Lower leg skin (tissue), 4 donors: ENCODE results near the gene NKX6-2. TPM values are rescaled to one million over a fixed set of nuclear protein-coding genes. Genes with fewer than 3 reads are reported as not detected.

Source experiments
- DNase-seq, 2 donors: peaks; one replicate each; pipeline ENCODE4 v3.0.0-alpha.2; 2019; ENCODE audit warnings: low spot score in 2 of 2
- H3K4me3 ChIP-seq: fragments of 200-600 bp; sonication (generic); 2 replicates; pipeline ENCODE4 v1.5.1; 2017; ENCODE audit warnings: mild to moderate bottlenecking, low read depth; ENCODE audit not compliant: poor library complexity, severe bottlenecking
- CTCF ChIP-seq, 3 donors: fragments of 450-650 bp; IDR thresholded peaks; one replicate each; pipeline ENCODE4 v1.5.1; 2016; ENCODE audit warnings: antibody characterized with exemption in 3 of 3, mild to moderate bottlenecking in 3 of 3, moderate library complexity in 2 of 3
- POLR2A ChIP-seq, 2 donors: fragments of 450-650 bp; IDR thresholded peaks; one replicate each; pipeline ENCODE4 v1.6.1; 2016 to 2017; ENCODE audit warnings: antibody characterized with exemption in 2 of 2, mild to moderate bottlenecking in 1 of 2, moderate library complexity in 1 of 2
- WGBS, 2 donors: methylation state at CpG; one replicate each; pipeline ENCODE4 v1.1.5; 2018; 5-methylcytosine and 5-hydroxymethylcytosine counted together
- intact Hi-C: fragments of 100-400 bp; cut with DNase I; formaldehyde crosslinking; loops from one replicate; pipeline ENCODE4 v1.15.0; 2023; ENCODE audit warnings: low total_unique reads
- total RNA-seq, 4 donors: library from RNA; depleted of rRNA; stranded (reverse); fragments of >200 nt; gene quantifications; one replicate each; pipeline ENCODE4 v1.1.0, GENCODE V29; 2016

NKX6-2 gene
- total RNA-seq, 4 donors from 2014 or later, result not detected

GRCh38 chr10:132742837-132743194 is 43.1 kb downstream of the NKX6-2 start:
- H3K4me3 ChIP-seq, result no peak overlapping the region
- no peak for DNase-seq
- intact Hi-C loops, result no loop called here
- TF ChIP-seq CTCF (IDR thresholded peaks at IDR 0.05) (no peak), POLR2A (IDR thresholded peaks at IDR 0.05) (no peak)
- 86 to 89% methylated on average over 12 of the region's 12 CpGs for WGBS, 2 donors

- WGBS, 2 donors, result 87 to 88% methylated on average over 22 to 27 of the region's 27 CpGs
- TF ChIP-seq POLR2A (IDR thresholded peaks at IDR 0.05) (no peak), CTCF (IDR thresholded peaks at IDR 0.05) (no peak)
- H3K4me3 ChIP-seq, result no peak overlapping the region
- intact Hi-C loops, result no loop called here
- no peak for DNase-seq
These were observed 43.6 kb downstream of the NKX6-2 start for GRCh38 chr10:132742167-132742836.

- DNase-seq, result no peak
- intact Hi-C loops, result no loop called here
- WGBS, 2 donors, result 86 to 95% methylated on average over 6 of the region's 6 CpGs
- no peak for TF ChIP-seq CTCF (IDR thresholded peaks at IDR 0.05)
- no peak for TF ChIP-seq POLR2A (IDR thresholded peaks at IDR 0.05)
- no peak overlapping the region for H3K4me3 ChIP-seq
These were observed 45.4 kb downstream of the NKX6-2 start for GRCh38 chr10:132740588-132740987.

- 86 to 91% methylated on average over 14 of the region's 14 CpGs for WGBS, 2 donors
- TF ChIP-seq POLR2A (IDR thresholded peaks at IDR 0.05), result no peak
- TF ChIP-seq CTCF (IDR thresholded peaks at IDR 0.05), result no peak
- no peak overlapping the region for H3K4me3 ChIP-seq
- intact Hi-C loops, result no loop called here
- no peak for DNase-seq
These were observed 46.7 kb downstream of the NKX6-2 start for GRCh38 chr10:132739225-132739613.

GRCh38 chr10:132738454-132739224 is 47.3 kb downstream of the NKX6-2 start:
- TF ChIP-seq CTCF (IDR thresholded peaks at IDR 0.05) (no peak), POLR2A (IDR thresholded peaks at IDR 0.05) (no peak)
- 91 to 93% methylated on average over 25 of the region's 25 CpGs for WGBS, 2 donors
- no peak for DNase-seq
- H3K4me3 ChIP-seq, result no peak overlapping the region
- intact Hi-C loops, result no loop called here
